BJ (cell line): ENCODE data around the gene CRTAC1. TPM values are rescaled to one million over a fixed set of nuclear protein-coding genes. Genes with fewer than 3 reads are reported as not detected.

ENCODE experiments used
- CTCF ChIA-PET: fragments of 350-600 bp; formaldehyde crosslinking; extraction: SDS; loops from one replicate; lab custom pipeline; 2021; ENCODE audit warnings: antibody characterized with exemption, inconsistent platforms; lab: Yijun Ruan, JAX
- POLR2A ChIA-PET: fragments of 300-600 bp; sonication (Branson Sonifier 250); formaldehyde crosslinking; extraction: SDS; loops from one replicate; lab custom pipeline; 2021; ENCODE audit warnings: antibody characterized with exemption; lab: Charles Lee
- DNase-seq: peaks from one replicate; pipeline ENCODE4 v3.0.0-alpha.2; 2011; ENCODE audit warnings: low read depth
- H3K27me3 ChIP-seq: 2 replicates; pipeline ENCODE4 v1.6.0; 2011; ENCODE audit warnings: low read length; ENCODE audit not compliant: control insufficient read depth, insufficient read depth
- H3K36me3 ChIP-seq: 2 replicates; pipeline ENCODE4 v1.5.1; 2011; ENCODE audit warnings: low read length; ENCODE audit not compliant: control insufficient read depth, insufficient read depth
- H3K4me3 ChIP-seq: 2 replicates; pipeline ENCODE4 v1.5.1; 2011; ENCODE audit warnings: low read depth, mild to moderate bottlenecking, control low read depth, low read length
- CTCF ChIP-seq: IDR thresholded peaks from 2 replicates; pipeline ENCODE4 v1.5.1; 2011; ENCODE audit warnings: low read depth, mild to moderate bottlenecking, control low read depth, inconsistent platforms, low read length, moderate library complexity; ENCODE audit not compliant: insufficient read depth
- polyA plus RNA-seq: library from polyadenylated mRNA; depleted of rRNA; stranded (reverse); fragments of >200 nt; gene quantifications from 2 replicates; pipeline ENCODE4 v1.2.3, GENCODE V29; 2011

The CRTAC1 gene
- polyA plus RNA-seq, 1 experiment = not detected

- POLR2A ChIA-PET = no interaction called here
- DNase-seq = no peak
- CTCF ChIA-PET = interaction anchor here (0.9 to 6.7 kb wide), 5 partner anchors 28 to 110 kb away, joined by 3 to 160 read pairs (median 4); no protein-coding TSS in a partner anchor
These were observed 163.1 kb downstream of the CRTAC1 start for GRCh38 chr10:97867220-97867800.

GRCh38 chr10:97866524-97867219 is 163.7 kb downstream of the CRTAC1 start:
- DNase-seq = no peak

More at GRCh38 chr10:97867220-97867800, 163.1 kb downstream of the CRTAC1 start:
- no peak for TF ChIP-seq CTCF
- no peak overlapping the region for H3K4me3 ChIP-seq
- peaks cover 20% of the 10 kb centered on the region for H3K27me3 ChIP-seq
- no peaks in the 10 kb centered on the region for H3K36me3 ChIP-seq

DNA sequence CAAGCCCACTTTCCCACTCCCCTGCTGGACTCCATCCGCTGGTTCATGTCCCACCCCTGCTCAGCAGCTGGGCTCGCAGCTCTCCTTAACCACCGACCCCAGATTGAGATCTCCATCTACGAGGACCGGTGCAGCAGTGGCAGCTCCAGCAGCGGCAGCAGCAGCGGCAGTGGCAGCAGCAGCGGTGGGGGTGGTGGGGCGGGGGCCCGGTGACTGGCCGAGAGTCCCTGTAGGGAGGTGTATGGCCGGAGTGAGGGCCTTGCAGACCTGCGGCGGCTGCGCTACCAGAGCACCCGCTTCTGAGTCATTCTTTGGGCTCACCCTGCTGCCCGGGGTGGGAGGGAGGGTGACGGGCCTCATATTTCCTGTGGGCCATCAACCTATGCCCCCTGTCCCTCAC is 164.9 kb downstream of the CRTAC1 start:
- no peak for DNase-seq
- CTCF ChIA-PET = interaction anchor here (1.2 to 1.4 kb wide), 2 partner anchors 55 to 73 kb away, joined by 3 to 7 read pairs; no protein-coding TSS in a partner anchor
- H3K4me3 ChIP-seq = no peak overlapping the region
- POLR2A ChIA-PET = no interaction called here
- no peaks in the 10 kb centered on the region for H3K36me3 ChIP-seq
- TF ChIP-seq CTCF = no peak
- H3K27me3 ChIP-seq = peaks cover 8% of the 10 kb centered on the region

More at GRCh38 chr10:97866524-97867219, 163.7 kb downstream of the CRTAC1 start:
- no peak for TF ChIP-seq CTCF
- Histone ChIP-seq H3K4me3 (no peak overlapping the region), H3K36me3 (no peaks in the 10 kb centered on the region), H3K27me3 (peaks cover 14% of the 10 kb centered on the region)
- ChIA-PET POLR2A (no interaction called here), CTCF (interaction anchor here (6.7 kb wide), 1 partner anchor 74 kb away, joined by 160 read pairs; no protein-coding TSS in a partner anchor)

GRCh38 chr10:97863808-97864207 is 166.6 kb downstream of the CRTAC1 start:
- H3K36me3 ChIP-seq = no peaks in the 10 kb centered on the region
- TF ChIP-seq CTCF = no peak
- no peak for DNase-seq
- no peak overlapping the region for H3K4me3 ChIP-seq
- ChIA-PET POLR2A (no interaction called here), CTCF (interaction anchor here (0.6 to 1.0 kb wide), 3 partner anchors 14 to 72 kb away, joined by 3 to 7 read pairs (median 3); partner anchors contain the start of gene GOLGA7B)
- peaks cover 9% of the 10 kb centered on the region for H3K27me3 ChIP-seq

DNA sequence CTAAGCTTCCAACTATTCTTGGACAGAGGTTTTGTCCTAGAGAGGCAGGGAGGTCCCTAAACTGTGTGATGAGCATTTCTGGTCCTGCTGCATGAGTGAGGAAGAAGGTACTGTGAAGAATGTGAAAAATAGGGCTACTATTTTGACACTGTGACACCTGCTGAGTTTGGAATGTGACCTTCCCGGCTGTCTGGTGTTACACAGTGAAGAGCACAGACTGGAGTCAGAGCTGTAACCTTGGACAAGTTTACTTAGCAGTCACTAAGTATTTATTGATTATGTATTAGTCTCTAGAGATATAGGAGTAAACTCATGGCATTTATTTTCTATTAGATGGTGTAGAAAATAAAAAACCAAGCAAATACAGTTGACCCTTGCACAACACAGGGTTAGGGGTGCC is 168.5 kb downstream of the CRTAC1 start:
- DNase-seq = no peak
- ChIA-PET POLR2A (no interaction called here), CTCF (interaction anchor here (1.6 to 2.8 kb wide), 3 partner anchors 7 to 70 kb away, joined by 6 to 9 read pairs (median 9); no protein-coding TSS in a partner anchor)
- Histone ChIP-seq H3K4me3 (no peak overlapping the region), H3K27me3 (peaks cover 9% of the 10 kb centered on the region), H3K36me3 (no peaks in the 10 kb centered on the region)
- no peak for TF ChIP-seq CTCF
